ENCODE measurements around the gene MAOA. TPM values are rescaled to one million over a fixed set of nuclear protein-coding genes. Genes with fewer than 3 reads are reported as not detected.
"Not testable (repeated sequence)": the region's sequence is repeated elsewhere in the genome, so short reads cannot be mapped to it uniquely, and the experiment has no call there.

The MAOA gene
- 17.0 and 40.1 TPM in 2 replicates for total RNA-seq (2012; rRNA removed)

- Histone ChIP-seq H3K4me1 (ENCODE audit: control insufficient read depth, insufficient read depth, low read length) (no peaks in the 10 kb centered on the region), H3K27me3 (ENCODE audit: control insufficient read depth, insufficient read depth, low read length) (no peaks in the 10 kb centered on the region), H3K4me3 (ENCODE audit: low read length) (peak within 1 kb of the TSS; percentile 76), H3K36me3 (ENCODE audit: insufficient read depth, low read length) (no peaks in the 10 kb centered on the region), H3K9ac (ENCODE audit: low read depth, low read length) (peak within 1 kb of the TSS; percentile 99), H3K4me2 (ENCODE audit: low read length) (peak within 1 kb of the TSS; percentile 97), H3K9me3 (replicated peaks; ENCODE audit: low read length) (no peaks in the 10 kb centered on the region)
Observed at GRCh38 chrX:43656005-43656494, at the start of gene MAOA. TSS of gene MAOA (plus strand) at chrX:43656299. CDS start at chrX:43656342, 43 bp downstream.

- Histone ChIP-seq H3K4me2 (ENCODE audit: low read length) (no peak overlapping the region), H3K9me3 (replicated peaks; ENCODE audit: low read length) (no peaks in the 10 kb centered on the region), H3K4me3 (ENCODE audit: low read length) (no peak overlapping the region), H3K36me3 (ENCODE audit: insufficient read depth, low read length) (no peaks in the 10 kb centered on the region), H3K4me1 (ENCODE audit: control insufficient read depth, insufficient read depth, low read length) (no peaks in the 10 kb centered on the region), H3K27me3 (ENCODE audit: control insufficient read depth, insufficient read depth, low read length) (peaks cover 3% of the 10 kb centered on the region), H3K9ac (ENCODE audit: low read depth, low read length) (no peak overlapping the region)
Observed at GRCh38 chrX:43612400-43612799, 43.7 kb upstream of the MAOA start.

- Histone ChIP-seq H3K4me3 (ENCODE audit: low read length) (no peak overlapping the region), H3K4me1 (ENCODE audit: control insufficient read depth, insufficient read depth, low read length) (no peaks in the 10 kb centered on the region), H3K27me3 (ENCODE audit: control insufficient read depth, insufficient read depth, low read length) (peaks cover 3% of the 10 kb centered on the region), H3K9me3 (replicated peaks; ENCODE audit: low read length) (no peaks in the 10 kb centered on the region), H3K4me2 (ENCODE audit: low read length) (no peak overlapping the region), H3K9ac (ENCODE audit: low read depth, low read length) (no peak overlapping the region), H3K36me3 (ENCODE audit: insufficient read depth, low read length) (no peaks in the 10 kb centered on the region)
Observed at GRCh38 chrX:43615660-43616059, 40.4 kb upstream of the MAOA start.

- Histone ChIP-seq H3K9me3 (replicated peaks; ENCODE audit: low read length) (no peaks in the 10 kb centered on the region), H3K9ac (ENCODE audit: low read depth, low read length) (no peak overlapping the region), H3K4me2 (ENCODE audit: low read length) (no peak overlapping the region), H3K36me3 (ENCODE audit: insufficient read depth, low read length) (no peaks in the 10 kb centered on the region), H3K4me3 (ENCODE audit: low read length) (no peak overlapping the region), H3K4me1 (ENCODE audit: control insufficient read depth, insufficient read depth, low read length) (no peaks in the 10 kb centered on the region), H3K27me3 (ENCODE audit: control insufficient read depth, insufficient read depth, low read length) (peaks cover 3% of the 10 kb centered on the region)
Observed at GRCh38 chrX:43618366-43619205, 37.5 kb upstream of the MAOA start.

GRCh38 chrX:43619861-43620260, 36.2 kb upstream of the MAOA start:
- H3K9me3 ChIP-seq (replicated peaks; ENCODE audit: low read length): not testable (repeated sequence)

GRCh38 chrX:43627147-43627546, 29.0 kb upstream of the MAOA start:
- Histone ChIP-seq H3K4me2 (ENCODE audit: low read length) (no peak overlapping the region), H3K27me3 (ENCODE audit: control insufficient read depth, insufficient read depth, low read length) (no peaks in the 10 kb centered on the region), H3K9ac (ENCODE audit: low read depth, low read length) (no peak overlapping the region), H3K4me3 (ENCODE audit: low read length) (no peak overlapping the region), H3K36me3 (ENCODE audit: insufficient read depth, low read length) (no peaks in the 10 kb centered on the region), H3K9me3 (replicated peaks; ENCODE audit: low read length) (no peaks in the 10 kb centered on the region), H3K4me1 (ENCODE audit: control insufficient read depth, insufficient read depth, low read length) (peaks cover 5% of the 10 kb centered on the region)

More at GRCh38 chrX:43619861-43620260, 36.2 kb upstream of the MAOA start:
- not testable (repeated sequence) for H3K9ac ChIP-seq (ENCODE audit: low read depth, low read length); H3K36me3 ChIP-seq (ENCODE audit: insufficient read depth, low read length); H3K4me2 ChIP-seq (ENCODE audit: low read length); H3K4me3 ChIP-seq (ENCODE audit: low read length); H3K4me1 ChIP-seq (ENCODE audit: control insufficient read depth, insufficient read depth, low read length); H3K27me3 ChIP-seq (ENCODE audit: control insufficient read depth, insufficient read depth, low read length)

GRCh38 chrX:43627669-43628068, 28.4 kb upstream of the MAOA start:
- H3K9ac ChIP-seq (ENCODE audit: low read depth, low read length): no peak overlapping the region
- no peaks in the 10 kb centered on the region for H3K27me3 ChIP-seq (ENCODE audit: control insufficient read depth, insufficient read depth, low read length)
- peaks cover 5% of the 10 kb centered on the region for H3K4me1 ChIP-seq (ENCODE audit: control insufficient read depth, insufficient read depth, low read length)
- H3K9me3 ChIP-seq (replicated peaks; ENCODE audit: low read length): no peaks in the 10 kb centered on the region
- H3K36me3 ChIP-seq (ENCODE audit: insufficient read depth, low read length): no peaks in the 10 kb centered on the region
- no peak overlapping the region for H3K4me2 ChIP-seq (ENCODE audit: low read length)
- H3K4me3 ChIP-seq (ENCODE audit: low read length): no peak overlapping the region

GRCh38 chrX:43629229-43629628, 26.9 kb upstream of the MAOA start:
- no peak overlapping the region for H3K9ac ChIP-seq (ENCODE audit: low read depth, low read length)

GRCh38 chrX:43631841-43632240, 24.3 kb upstream of the MAOA start:
- Histone ChIP-seq H3K4me3 (ENCODE audit: low read length) (no peak overlapping the region), H3K27me3 (ENCODE audit: control insufficient read depth, insufficient read depth, low read length) (no peaks in the 10 kb centered on the region), H3K9me3 (replicated peaks; ENCODE audit: low read length) (no peaks in the 10 kb centered on the region), H3K9ac (ENCODE audit: low read depth, low read length) (no peak overlapping the region), H3K4me1 (ENCODE audit: control insufficient read depth, insufficient read depth, low read length) (peaks cover 5% of the 10 kb centered on the region), H3K36me3 (ENCODE audit: insufficient read depth, low read length) (no peaks in the 10 kb centered on the region), H3K4me2 (ENCODE audit: low read length) (no peak overlapping the region)

More at GRCh38 chrX:43629229-43629628, 26.9 kb upstream of the MAOA start:
- H3K4me3 ChIP-seq (ENCODE audit: low read length): no peak overlapping the region
- no peaks in the 10 kb centered on the region for H3K9me3 ChIP-seq (replicated peaks; ENCODE audit: low read length)
- no peaks in the 10 kb centered on the region for H3K36me3 ChIP-seq (ENCODE audit: insufficient read depth, low read length)
- H3K4me2 ChIP-seq (ENCODE audit: low read length): no peak overlapping the region
- peaks cover 5% of the 10 kb centered on the region for H3K4me1 ChIP-seq (ENCODE audit: control insufficient read depth, insufficient read depth, low read length)
- H3K27me3 ChIP-seq (ENCODE audit: control insufficient read depth, insufficient read depth, low read length): no peaks in the 10 kb centered on the region

GRCh38 chrX:43633081-43633480, 23.0 kb upstream of the MAOA start:
- Histone ChIP-seq H3K4me2 (ENCODE audit: low read length) (no peak overlapping the region), H3K9me3 (replicated peaks; ENCODE audit: low read length) (no peaks in the 10 kb centered on the region), H3K9ac (ENCODE audit: low read depth, low read length) (no peak overlapping the region), H3K4me1 (ENCODE audit: control insufficient read depth, insufficient read depth, low read length) (peaks cover 5% of the 10 kb centered on the region), H3K36me3 (ENCODE audit: insufficient read depth, low read length) (no peaks in the 10 kb centered on the region), H3K4me3 (ENCODE audit: low read length) (no peak overlapping the region), H3K27me3 (ENCODE audit: control insufficient read depth, insufficient read depth, low read length) (no peaks in the 10 kb centered on the region)

GRCh38 chrX:43633757-43634156, 22.3 kb upstream of the MAOA start:
- Histone ChIP-seq H3K36me3 (ENCODE audit: insufficient read depth, low read length) (no peaks in the 10 kb centered on the region), H3K27me3 (ENCODE audit: control insufficient read depth, insufficient read depth, low read length) (no peaks in the 10 kb centered on the region), H3K4me2 (ENCODE audit: low read length) (no peak overlapping the region), H3K4me3 (ENCODE audit: low read length) (no peak overlapping the region), H3K4me1 (ENCODE audit: control insufficient read depth, insufficient read depth, low read length) (peaks cover 5% of the 10 kb centered on the region), H3K9me3 (replicated peaks; ENCODE audit: low read length) (no peaks in the 10 kb centered on the region), H3K9ac (ENCODE audit: low read depth, low read length) (no peak overlapping the region)

- Histone ChIP-seq H3K4me2 (ENCODE audit: low read length) (no peak overlapping the region), H3K4me3 (ENCODE audit: low read length) (no peak overlapping the region), H3K27me3 (ENCODE audit: control insufficient read depth, insufficient read depth, low read length) (no peaks in the 10 kb centered on the region), H3K4me1 (ENCODE audit: control insufficient read depth, insufficient read depth, low read length) (peaks cover 14% of the 10 kb centered on the region), H3K9ac (ENCODE audit: low read depth, low read length) (no peak overlapping the region), H3K36me3 (ENCODE audit: insufficient read depth, low read length) (no peaks in the 10 kb centered on the region), H3K9me3 (replicated peaks; ENCODE audit: low read length) (no peaks in the 10 kb centered on the region)
Observed at GRCh38 chrX:43640482-43640881, 15.6 kb upstream of the MAOA start.

Data from skeletal muscle satellite cell (primary cell).